ENCODE results near the gene CFAP61. TPM values are rescaled to one million over a fixed set of nuclear protein-coding genes. Genes with fewer than 3 reads are reported as not detected.
"Not testable (repeated sequence)": the region's sequence is repeated elsewhere in the genome, so short reads cannot be mapped to it uniquely, and the experiment has no call there.

The CFAP61 gene
- total RNA-seq, 1 donor from 2014 or later, result not detected

- ATAC-seq, result no peak
- no peak for TF ChIP-seq CTCF (IDR thresholded peaks at IDR 0.05)
- intact Hi-C loops (cut with DNase I), result loop anchor here (10.0 kb wide), 1 partner anchor 147 kb away; no protein-coding TSS in a partner anchor
Observed at GRCh38 chr20:20231528-20232298, 179.4 kb downstream of the CFAP61 start.

GRCh38 chr20:20233041-20233514 is 180.7 kb downstream of the CFAP61 start:
- DNase-seq (no peak), ATAC-seq (no peak)
- Histone ChIP-seq H3K27ac (no peak overlapping the region), H3K9me3 (no peaks in the 10 kb centered on the region), H3K27me3 (peaks cover 8% of the 10 kb centered on the region), H3K36me3 (no peaks in the 10 kb centered on the region), H3K4me1 (no peaks in the 10 kb centered on the region), H3K4me3 (no peak overlapping the region)
- intact Hi-C loops (cut with DNase I), result loop anchor here (10.0 kb wide), 1 partner anchor 148 kb away; no protein-coding TSS in a partner anchor
- no peak for TF ChIP-seq CTCF (IDR thresholded peaks at IDR 0.05)

More at GRCh38 chr20:20231528-20232298, 179.4 kb downstream of the CFAP61 start:
- no peak for DNase-seq
- Histone ChIP-seq H3K4me3 (no peak overlapping the region), H3K27ac (no peak overlapping the region), H3K9me3 (no peaks in the 10 kb centered on the region), H3K36me3 (no peaks in the 10 kb centered on the region), H3K4me1 (no peaks in the 10 kb centered on the region), H3K27me3 (peaks cover 8% of the 10 kb centered on the region)

- no peak for ATAC-seq
- H3K27ac ChIP-seq, result no peak overlapping the region
- intact Hi-C loops (cut with DNase I), result loop anchor here (10.0 kb wide), 1 partner anchor 151 kb away; no protein-coding TSS in a partner anchor
- no peak for TF ChIP-seq CTCF (IDR thresholded peaks at IDR 0.05)
- no peak overlapping the region for H3K4me3 ChIP-seq
- no peaks in the 10 kb centered on the region for H3K36me3 ChIP-seq
- no peak for DNase-seq
- H3K9me3 ChIP-seq, result no peaks in the 10 kb centered on the region
- peaks cover 8% of the 10 kb centered on the region for H3K27me3 ChIP-seq
- no peaks in the 10 kb centered on the region for H3K4me1 ChIP-seq
Observed at GRCh38 chr20:20235681-20236080, 183.3 kb downstream of the CFAP61 start.

GRCh38 chr20:20237093-20237959 is 185.0 kb downstream of the CFAP61 start:
- intact Hi-C loops (cut with DNase I), result loop anchor here (10.0 kb wide), 1 partner anchor 153 kb away; no protein-coding TSS in a partner anchor
- Histone ChIP-seq H3K36me3 (no peaks in the 10 kb centered on the region), H3K4me3 (no peak overlapping the region), H3K4me1 (no peaks in the 10 kb centered on the region), H3K9me3 (no peaks in the 10 kb centered on the region), H3K27ac (no peak overlapping the region), H3K27me3 (no peaks in the 10 kb centered on the region)
- ATAC-seq (peak; percentile 93), DNase-seq (no peak)
- TF ChIP-seq CTCF (IDR thresholded peaks at IDR 0.05), result peak; percentile 76

- ATAC-seq (no peak), DNase-seq (no peak)
- no peak for TF ChIP-seq CTCF (IDR thresholded peaks at IDR 0.05)
- Histone ChIP-seq H3K27ac (no peak overlapping the region), H3K9me3 (no peaks in the 10 kb centered on the region), H3K4me1 (no peaks in the 10 kb centered on the region), H3K36me3 (no peaks in the 10 kb centered on the region), H3K4me3 (no peak overlapping the region), H3K27me3 (peaks cover 8% of the 10 kb centered on the region)
- intact Hi-C loops (cut with DNase I), result no loop called here
Observed at GRCh38 chr20:20241976-20242375, 189.6 kb downstream of the CFAP61 start.

GRCh38 chr20:20244384-20244783 is 192.1 kb downstream of the CFAP61 start:
- H3K4me1 ChIP-seq; H3K4me3 ChIP-seq; intact Hi-C loops (cut with DNase I); ATAC-seq; H3K27ac ChIP-seq; H3K36me3 ChIP-seq; H3K9me3 ChIP-seq; DNase-seq: not testable (repeated sequence)
- H3K27me3 ChIP-seq, result peaks cover 15% of the 10 kb centered on the region

Measured in upper lobe of right lung (tissue), 1 donor.